ENCODE data around the gene MC2R. TPM values are rescaled to one million over a fixed set of nuclear protein-coding genes. Genes with fewer than 3 reads are reported as not detected.

MC2R gene
- polyA plus RNA-seq, 3 donors = not detected

DNA sequence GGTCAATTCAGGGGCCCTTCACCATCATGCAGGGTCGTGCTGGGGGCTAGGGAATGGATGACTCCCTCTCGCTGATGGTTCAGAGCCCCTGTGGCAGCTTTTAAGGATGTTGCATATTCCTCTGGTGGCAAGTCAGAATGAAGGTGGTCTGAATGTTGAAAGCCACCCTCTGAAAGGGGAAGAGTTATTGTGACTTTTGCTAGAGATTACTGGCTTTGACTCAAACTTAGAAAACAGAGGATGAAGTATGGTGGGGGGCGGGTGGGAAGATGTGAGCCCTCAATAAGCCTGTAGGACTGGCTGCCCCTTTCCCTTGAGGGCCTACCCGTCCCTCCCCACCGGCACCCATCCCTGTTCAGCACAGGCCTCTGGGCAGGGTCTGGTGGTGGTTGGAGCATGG is 23.2 kb downstream of the MC2R start:
- Mint-ChIP-seq H3K27ac (no peak overlapping the region), H3K36me3 (no peaks in the 10 kb centered on the region), H3K27me3 (ENCODE audit: low read depth in 3 of 3) (peaks cover 0 to 7% (median 5%) of the 10 kb centered on the region in 3 donors), H3K4me1 (peaks cover 5% of the 10 kb centered on the region), H3K9me3 (peaks cover 0 to 2% (median 0%) of the 10 kb centered on the region in 7 donors), H3K4me3 (no peak overlapping the region)
- Histone ChIP-seq H3K4me1 (ENCODE audit: control insufficient read depth in 1 of 2, insufficient read depth in 2 of 2, low read length in 2 of 2) (no peaks in the 10 kb centered on the region), H3K9ac (ENCODE audit: insufficient read depth, low read length, poor library complexity, severe bottlenecking) (no peak overlapping the region), H2AFZ (ENCODE audit: insufficient read depth, low read depth, low read length, poor library complexity, severe bottlenecking) (no peak overlapping the region), H3K9me3 (replicated peaks in 1 of 2; ENCODE audit: control insufficient read depth in 1 of 2, insufficient read depth in 1 of 2, low read length in 2 of 2) (no peaks in the 10 kb centered on the region), H4K20me1 (ENCODE audit: insufficient read depth, low read length) (no peaks in the 10 kb centered on the region), H3K27me3 (ENCODE audit: control insufficient read depth in 2 of 2, insufficient read depth in 2 of 2, low read length in 2 of 2) (no peaks in the 10 kb centered on the region), H3K4me2 (replicated peaks; ENCODE audit: extremely low read depth, low read length, poor library complexity, severe bottlenecking) (no peak overlapping the region), H3K79me2 (ENCODE audit: insufficient read depth, low read length) (no peaks in the 10 kb centered on the region), H3K36me3 (replicated peaks in 1 of 2; ENCODE audit: control insufficient read depth in 1 of 2, insufficient read depth in 2 of 2, low read length in 2 of 2) (no peaks in the 10 kb centered on the region), H3K4me3 (replicated peaks in 1 of 3; ENCODE audit: low read depth in 2 of 3, low read length in 3 of 3) (no peak overlapping the region), H3K27ac (ENCODE audit: low read depth in 1 of 2, low read length in 2 of 2) (no peak overlapping the region)
- TF ChIP-seq, protein P1, sequence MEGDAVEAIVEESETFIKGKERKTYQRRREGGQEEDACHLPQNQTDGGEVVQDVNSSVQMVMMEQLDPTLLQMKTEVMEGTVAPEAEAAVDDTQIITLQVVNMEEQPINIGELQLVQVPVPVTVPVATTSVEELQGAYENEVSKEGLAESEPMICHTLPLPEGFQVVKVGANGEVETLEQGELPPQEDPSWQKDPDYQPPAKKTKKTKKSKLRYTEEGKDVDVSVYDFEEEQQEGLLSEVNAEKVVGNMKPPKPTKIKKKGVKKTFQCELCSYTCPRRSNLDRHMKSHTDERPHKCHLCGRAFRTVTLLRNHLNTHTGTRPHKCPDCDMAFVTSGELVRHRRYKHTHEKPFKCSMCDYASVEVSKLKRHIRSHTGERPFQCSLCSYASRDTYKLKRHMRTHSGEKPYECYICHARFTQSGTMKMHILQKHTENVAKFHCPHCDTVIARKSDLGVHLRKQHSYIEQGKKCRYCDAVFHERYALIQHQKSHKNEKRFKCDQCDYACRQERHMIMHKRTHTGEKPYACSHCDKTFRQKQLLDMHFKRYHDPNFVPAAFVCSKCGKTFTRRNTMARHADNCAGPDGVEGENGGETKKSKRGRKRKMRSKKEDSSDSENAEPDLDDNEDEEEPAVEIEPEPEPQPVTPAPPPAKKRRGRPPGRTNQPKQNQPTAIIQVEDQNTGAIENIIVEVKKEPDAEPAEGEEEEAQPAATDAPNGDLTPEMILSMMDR (IDR thresholded peaks at IDR 0.05) = no peak
- intact Hi-C loops (cut with micrococcal nuclease) = no loop called here
- 87% methylated on average over 5 of the region's 5 CpGs for WGBS (ENCODE audit: insufficient coverage)
- no peak for DNase-seq

DNA sequence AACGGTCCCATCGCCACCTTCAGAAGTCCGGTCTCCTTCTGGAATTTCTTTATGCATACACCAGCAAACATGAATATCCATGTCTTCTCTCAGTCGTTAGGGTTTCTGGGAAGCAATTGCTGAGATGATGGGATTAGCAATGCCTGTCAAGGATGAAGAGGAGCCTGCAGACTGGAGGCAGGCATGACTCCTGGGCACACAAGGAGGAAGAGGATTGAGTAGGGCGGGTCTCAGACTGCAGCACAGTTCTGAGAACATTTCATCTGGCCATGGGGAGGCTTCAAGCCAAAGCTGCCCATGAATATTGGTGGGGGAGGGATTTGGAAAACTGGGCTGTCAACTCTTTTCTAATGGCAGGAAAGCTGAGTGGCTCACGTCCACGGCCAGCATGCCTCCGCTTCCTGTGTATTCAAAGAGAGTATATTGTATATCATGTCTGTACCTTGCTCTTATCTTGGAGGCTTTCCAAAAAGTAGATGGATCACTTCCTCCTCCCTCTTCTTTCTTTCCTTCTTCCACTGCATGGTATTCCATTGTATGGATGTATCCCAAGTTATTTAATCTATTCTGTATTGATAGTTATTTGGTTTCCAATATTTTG is 24.5 kb downstream of the MC2R start:
- peaks cover 0 to 7% (median 5%) of the 10 kb centered on the region in 3 donors for H3K27me3 Mint-ChIP-seq (ENCODE audit: low read depth in 3 of 3)
- H3K4me3 Mint-ChIP-seq = no peak overlapping the region
- Histone ChIP-seq H3K27me3 (ENCODE audit: control insufficient read depth in 2 of 2, insufficient read depth in 2 of 2, low read length in 2 of 2) (no peaks in the 10 kb centered on the region), H3K79me2 (ENCODE audit: insufficient read depth, low read length) (no peaks in the 10 kb centered on the region), H3K4me1 (ENCODE audit: control insufficient read depth in 1 of 2, insufficient read depth in 2 of 2, low read length in 2 of 2) (no peaks in the 10 kb centered on the region), H3K4me2 (replicated peaks; ENCODE audit: extremely low read depth, low read length, poor library complexity, severe bottlenecking) (no peak overlapping the region), H3K36me3 (replicated peaks in 1 of 2; ENCODE audit: control insufficient read depth in 1 of 2, insufficient read depth in 2 of 2, low read length in 2 of 2) (no peaks in the 10 kb centered on the region), H3K9ac (ENCODE audit: insufficient read depth, low read length, poor library complexity, severe bottlenecking) (no peak overlapping the region), H4K20me1 (ENCODE audit: insufficient read depth, low read length) (no peaks in the 10 kb centered on the region), H3K27ac (ENCODE audit: low read depth in 1 of 2, low read length in 2 of 2) (no peak overlapping the region), H3K4me3 (replicated peaks in 1 of 3; ENCODE audit: low read depth in 2 of 3, low read length in 3 of 3) (no peak overlapping the region), H2AFZ (ENCODE audit: insufficient read depth, low read depth, low read length, poor library complexity, severe bottlenecking) (no peak overlapping the region), H3K9me3 (replicated peaks in 1 of 2; ENCODE audit: control insufficient read depth in 1 of 2, insufficient read depth in 1 of 2, low read length in 2 of 2) (no peaks in the 10 kb centered on the region)
- DNase-seq = no peak
- peaks cover 0 to 4% (median 0%) of the 10 kb centered on the region in 7 donors for H3K9me3 Mint-ChIP-seq
- intact Hi-C loops (cut with micrococcal nuclease) = no loop called here
- H3K36me3 Mint-ChIP-seq = no peaks in the 10 kb centered on the region
- peaks cover 5% of the 10 kb centered on the region for H3K4me1 Mint-ChIP-seq
- no peak overlapping the region for H3K27ac Mint-ChIP-seq
- TF ChIP-seq, protein P1 (IDR thresholded peaks at IDR 0.05) = no peak
- WGBS (ENCODE audit: insufficient coverage) = 86% methylated on average over 1 of the region's 8 CpGs
